Vagina (tissue), 2 donors: ENCODE results near the gene SLC5A10. TPM values are rescaled to one million over a fixed set of nuclear protein-coding genes. Genes with fewer than 3 reads are reported as not detected.

Experiments used
- DNase-seq, 2 donors: peaks; one replicate each; pipeline ENCODE4 v3.0.0-alpha.2; 2017; ENCODE audit errors: extremely low spot score in 2 of 2
- H3K27ac ChIP-seq: fragments of 200-600 bp; sonication (generic); one replicate; pipeline ENCODE4 v1.5.1; 2019
- H3K27me3 ChIP-seq: fragments of 200-600 bp; sonication (generic); one replicate; pipeline ENCODE4 v1.5.1; 2019
- H3K36me3 ChIP-seq, 2 donors: fragments of 200-600 bp; sonication (generic); one replicate each; pipeline ENCODE4 v1.5.1; 2017 to 2019
- H3K4me1 ChIP-seq: fragments of 200-600 bp; sonication (generic); one replicate; pipeline ENCODE4 v1.5.1; 2019
- H3K4me3 ChIP-seq, 2 donors: fragments of 200-600 bp; sonication (generic); 1 replicate in 1 of 2; 2 replicates in 1 of 2; pipeline ENCODE4 v1.5.1; 2016 to 2019
- H3K9me3 ChIP-seq: fragments of 200-600 bp; sonication (generic); one replicate; pipeline ENCODE4 v1.5.1; 2019
- POLR2A ChIP-seq, 2 donors: fragments of 450-650 bp; IDR thresholded peaks; one replicate each; pipeline ENCODE4 v1.6.1; 2017; ENCODE audit warnings: antibody characterized with exemption in 2 of 2, mild to moderate bottlenecking in 2 of 2, moderate library complexity in 2 of 2
- POLR2AphosphoS5 ChIP-seq, 2 donors: sonication (generic); formaldehyde crosslinking; IDR thresholded peaks; one replicate each; pipeline ENCODE4 v1.9.0; 2017; ENCODE audit warnings: antibody characterized with exemption in 2 of 2, mild to moderate bottlenecking in 2 of 2, low read depth in 1 of 2; ENCODE audit not compliant: insufficient read depth in 1 of 2
- intact Hi-C: fragments of 100-400 bp; cut with DNase I; formaldehyde crosslinking; loops from one replicate; pipeline ENCODE4 v1.15.1; 2023
- total RNA-seq: library from RNA; depleted of rRNA; stranded (reverse); fragments of >200 nt; gene quantifications from one replicate; pipeline ENCODE4 v1.2.3, GENCODE V29; 2016
- TF ChIP-seq, protein P1 (sequence below), 3 experiments: fragments of 450-650 bp in 2 of 3; fragments of 200-600 bp in 1 of 3; sonication (generic) in 1 of 3; IDR thresholded peaks; one replicate each; pipeline ENCODE4 v1.5.1; 2017 to 2019; ENCODE audit warnings: antibody characterized with exemption in 3 of 3, mild to moderate bottlenecking in 2 of 3, moderate library complexity in 2 of 3

SLC5A10 gene
- total RNA-seq, 1 donor from 2014 or later = not detected

DNA sequence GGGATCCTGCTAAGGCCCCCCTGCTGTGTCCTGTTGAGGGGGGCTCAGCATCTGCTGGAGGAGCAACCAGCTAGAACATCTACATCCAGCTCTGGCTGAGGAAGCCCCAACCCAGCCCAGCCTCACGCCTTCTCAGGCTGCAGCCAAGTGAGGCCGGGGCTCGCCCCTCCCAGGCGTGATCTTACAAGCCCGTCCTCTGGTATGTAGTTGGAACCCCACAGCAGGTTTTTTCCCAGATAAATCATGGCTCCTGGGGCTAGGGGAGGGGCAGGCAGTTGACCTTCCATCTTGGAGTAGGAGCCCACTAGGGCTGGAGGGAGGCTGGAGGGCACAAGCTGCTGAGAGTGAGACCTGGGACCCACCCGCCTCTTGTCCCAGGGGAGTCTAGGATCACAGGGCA, 47.9 kb downstream of the SLC5A10 start:
- Histone ChIP-seq H3K9me3 (no peaks in the 10 kb centered on the region), H3K27ac (peak overlapping the region; percentile 91), H3K36me3 (no peaks in the 10 kb centered on the region), H3K4me3 (no peak overlapping the region), H3K27me3 (no peaks in the 10 kb centered on the region), H3K4me1 (peaks cover 51% of the 10 kb centered on the region)
- intact Hi-C loops = no loop called here
- no peak for DNase-seq
- TF ChIP-seq POLR2A (IDR thresholded peaks at IDR 0.05) (no peak), POLR2AphosphoS5 (IDR thresholded peaks at IDR 0.05; ENCODE audit: insufficient read depth in 1 of 2, low read depth in 1 of 2) (no peak)
- TF ChIP-seq, protein P1, sequence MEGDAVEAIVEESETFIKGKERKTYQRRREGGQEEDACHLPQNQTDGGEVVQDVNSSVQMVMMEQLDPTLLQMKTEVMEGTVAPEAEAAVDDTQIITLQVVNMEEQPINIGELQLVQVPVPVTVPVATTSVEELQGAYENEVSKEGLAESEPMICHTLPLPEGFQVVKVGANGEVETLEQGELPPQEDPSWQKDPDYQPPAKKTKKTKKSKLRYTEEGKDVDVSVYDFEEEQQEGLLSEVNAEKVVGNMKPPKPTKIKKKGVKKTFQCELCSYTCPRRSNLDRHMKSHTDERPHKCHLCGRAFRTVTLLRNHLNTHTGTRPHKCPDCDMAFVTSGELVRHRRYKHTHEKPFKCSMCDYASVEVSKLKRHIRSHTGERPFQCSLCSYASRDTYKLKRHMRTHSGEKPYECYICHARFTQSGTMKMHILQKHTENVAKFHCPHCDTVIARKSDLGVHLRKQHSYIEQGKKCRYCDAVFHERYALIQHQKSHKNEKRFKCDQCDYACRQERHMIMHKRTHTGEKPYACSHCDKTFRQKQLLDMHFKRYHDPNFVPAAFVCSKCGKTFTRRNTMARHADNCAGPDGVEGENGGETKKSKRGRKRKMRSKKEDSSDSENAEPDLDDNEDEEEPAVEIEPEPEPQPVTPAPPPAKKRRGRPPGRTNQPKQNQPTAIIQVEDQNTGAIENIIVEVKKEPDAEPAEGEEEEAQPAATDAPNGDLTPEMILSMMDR (IDR thresholded peaks at IDR 0.05) = no peak

DNA sequence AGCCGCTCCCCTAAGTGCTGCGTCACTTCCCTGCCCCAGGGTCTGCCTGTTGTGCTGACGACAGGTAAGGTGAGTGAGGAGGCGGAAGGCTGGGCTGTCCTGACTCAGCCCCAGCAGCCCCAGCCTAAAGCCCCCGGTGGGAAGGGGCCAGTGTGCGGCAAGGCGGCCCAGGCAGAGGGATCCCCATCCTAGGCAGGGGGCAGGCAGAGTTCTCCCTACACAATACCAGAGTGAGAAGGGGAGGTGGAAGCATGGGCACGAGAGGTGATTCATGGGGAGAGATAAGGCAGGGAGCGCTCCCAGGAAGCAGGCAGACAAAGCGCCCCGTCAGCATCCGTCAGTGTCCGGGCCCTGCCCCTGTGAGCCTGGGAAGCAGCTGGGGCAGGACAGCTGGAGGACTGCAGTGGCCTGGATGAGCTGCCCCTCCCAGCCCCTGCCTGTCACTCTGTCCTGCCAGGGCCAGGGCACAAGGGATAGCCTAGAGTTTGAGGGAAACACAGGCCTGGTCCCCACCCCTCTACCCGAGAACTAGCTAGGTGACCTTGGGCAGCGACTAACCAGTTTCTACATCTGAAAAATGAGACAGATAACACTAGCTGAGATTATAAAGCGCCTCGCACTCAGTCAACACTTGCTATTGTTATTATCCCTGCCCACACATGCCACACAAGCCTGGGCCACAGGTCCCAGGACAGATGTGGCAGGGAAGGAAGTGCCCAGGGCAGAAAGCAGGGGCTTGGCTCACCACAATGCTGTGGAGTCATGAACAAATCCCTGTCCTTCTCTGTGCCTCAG, 48.8 kb downstream of the SLC5A10 start:
- Histone ChIP-seq H3K27ac (peak overlapping the region; percentile 91), H3K4me3 (peak overlapping the region in 1 of 2 donors; percentile 79), H3K4me1 (peaks cover 57% of the 10 kb centered on the region), H3K27me3 (no peaks in the 10 kb centered on the region), H3K9me3 (no peaks in the 10 kb centered on the region), H3K36me3 (no peaks in the 10 kb centered on the region)
- intact Hi-C loops = no loop called here
- DNase-seq = no peak
- TF ChIP-seq POLR2AphosphoS5 (IDR thresholded peaks at IDR 0.05; ENCODE audit: insufficient read depth in 1 of 2, low read depth in 1 of 2) = peak in 1 of 2 donors; percentile 60
- TF ChIP-seq, protein P1 (IDR thresholded peaks at IDR 0.05) = no peak

DNA sequence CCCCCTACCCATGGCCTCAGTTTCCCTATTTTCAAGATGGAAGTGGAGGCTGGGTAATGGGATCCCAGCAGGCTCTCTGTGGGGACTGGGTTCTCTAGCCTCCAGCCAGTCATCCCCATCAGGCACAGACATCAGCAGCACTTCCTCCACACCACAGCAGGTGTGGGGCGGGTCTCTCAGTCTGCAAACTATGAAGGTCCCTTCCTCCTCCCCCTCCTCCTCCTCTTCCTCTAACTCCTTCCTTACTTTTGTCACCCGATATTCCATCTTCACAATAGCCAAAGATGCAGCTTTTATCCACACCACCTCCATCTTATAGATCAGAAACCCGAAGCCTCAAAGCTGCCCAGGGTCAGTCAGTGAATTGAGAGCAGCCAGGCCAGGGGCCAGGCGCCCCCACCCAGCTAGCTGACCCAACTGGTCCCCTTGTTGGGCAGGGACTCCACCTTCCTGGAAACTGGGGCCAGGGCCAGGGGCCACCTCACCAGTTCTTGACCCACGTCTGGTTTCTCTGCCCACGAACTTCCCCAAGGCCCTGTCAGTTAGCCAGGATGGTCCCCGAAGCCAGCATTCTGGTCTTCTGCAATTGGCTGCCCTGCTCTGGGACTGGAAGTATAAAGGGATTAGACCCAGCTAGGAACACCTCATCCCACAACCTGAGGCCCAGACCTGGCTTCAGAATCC, 50.1 kb downstream of the SLC5A10 start:
- no peak for DNase-seq
- intact Hi-C loops = no loop called here
- Histone ChIP-seq H3K4me3 (peak overlapping the region in 1 of 2 donors; percentile 79), H3K27me3 (no peaks in the 10 kb centered on the region), H3K4me1 (peaks cover 57% of the 10 kb centered on the region), H3K27ac (peak overlapping the region; percentile 91), H3K9me3 (no peaks in the 10 kb centered on the region), H3K36me3 (no peaks in the 10 kb centered on the region)
- TF ChIP-seq POLR2AphosphoS5 (IDR thresholded peaks at IDR 0.05; ENCODE audit: insufficient read depth in 1 of 2, low read depth in 1 of 2) = no peak
- TF ChIP-seq POLR2A (IDR thresholded peaks at IDR 0.05) = no peak
- TF ChIP-seq, protein P1 (IDR thresholded peaks at IDR 0.05) = no peak

DNA sequence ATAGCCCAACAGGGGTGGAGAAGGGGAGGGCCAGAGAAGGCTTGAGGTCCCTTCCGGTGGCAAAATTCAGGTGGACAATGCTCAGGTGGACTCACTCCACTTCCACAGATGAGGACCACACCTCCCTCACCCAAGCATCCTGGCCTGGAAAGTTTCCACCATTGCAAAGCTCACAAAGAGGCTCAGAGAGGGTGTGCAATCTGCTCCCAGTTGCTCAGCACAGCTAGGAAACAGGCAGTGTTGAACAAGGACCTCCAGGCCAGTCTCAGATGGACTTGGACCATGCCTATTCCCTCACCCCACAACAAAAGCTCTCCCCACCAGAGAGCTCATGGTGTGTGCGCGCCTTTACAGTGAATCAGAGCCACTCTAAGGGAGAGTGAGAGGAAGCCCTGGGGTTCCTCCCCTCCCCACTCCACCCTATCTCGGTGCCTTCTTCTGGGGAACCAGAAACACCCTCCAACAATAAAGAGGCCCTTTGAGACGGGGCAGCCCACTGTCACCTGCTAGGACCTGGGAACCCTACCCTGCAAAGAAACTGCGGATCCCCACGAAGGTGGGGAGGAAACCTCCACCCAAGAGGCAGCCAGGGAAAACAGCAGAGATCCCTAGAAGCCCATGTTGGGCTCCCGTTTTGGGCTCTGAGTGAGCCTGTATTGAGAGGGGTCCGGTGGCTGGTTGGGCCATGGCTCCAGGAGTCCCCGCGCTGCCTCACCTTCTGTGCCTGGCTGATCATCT, 51.0 kb downstream of the SLC5A10 start:
- no peaks in the 10 kb centered on the region for H3K36me3 ChIP-seq
- intact Hi-C loops = no loop called here
- no peak for DNase-seq
- no peaks in the 10 kb centered on the region for H3K27me3 ChIP-seq
- H3K9me3 ChIP-seq = no peaks in the 10 kb centered on the region
- peak in 1 of 2 donors; percentile 5 for TF ChIP-seq POLR2AphosphoS5 (IDR thresholded peaks at IDR 0.05; ENCODE audit: insufficient read depth in 1 of 2, low read depth in 1 of 2)
- no peak for TF ChIP-seq POLR2A (IDR thresholded peaks at IDR 0.05)
- TF ChIP-seq, protein P1 (IDR thresholded peaks at IDR 0.05) = no peak
- H3K4me3 ChIP-seq = peak overlapping the region; percentile 63 to 79
- H3K27ac ChIP-seq = peak overlapping the region; percentile 91
- peaks cover 53% of the 10 kb centered on the region for H3K4me1 ChIP-seq
